ENCODE results near the gene BCAN. TPM values are rescaled to one million over a fixed set of nuclear protein-coding genes. Genes with fewer than 3 reads are reported as not detected.

The BCAN gene
- total RNA-seq, 1 experiment from 2014 or later = 1.2 TPM

DNA sequence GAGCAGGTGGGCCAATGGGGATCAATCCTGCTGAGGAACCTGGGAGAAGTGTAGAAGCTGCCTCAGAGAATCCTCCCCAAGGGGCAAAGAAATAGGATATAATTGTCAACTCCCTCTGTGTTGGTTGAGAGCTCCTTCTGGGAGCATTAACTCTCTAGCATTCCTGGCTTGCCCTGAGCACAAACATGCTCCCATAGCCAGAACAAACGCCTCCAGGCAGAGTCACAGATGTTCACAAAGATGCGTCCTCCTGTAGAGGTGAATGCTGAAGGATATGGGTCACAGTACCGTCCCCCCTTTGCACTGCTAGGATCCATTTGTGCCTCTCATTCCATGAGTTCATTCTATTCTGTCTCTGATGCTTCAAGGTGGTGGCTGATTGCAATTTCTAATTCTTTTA is 9.6 kb upstream of the BCAN start:
- H4K8ac ChIP-seq (replicated peaks; ENCODE audit: insufficient read length, low read depth, low read length) = no peak overlapping the region
- Mint-ChIP-seq H3K9me3 (no peaks in the 10 kb centered on the region; a peak in 1 of 5 replicates), H3K27ac (no peak overlapping the region), H3K36me3 (ENCODE audit: insufficient read depth in 1 of 3, low read depth in 3 of 3) (no peaks in the 10 kb centered on the region), H3K4me3 (no peak overlapping the region), H3K27me3 (ENCODE audit: low read depth) (peaks cover 87% of the 10 kb centered on the region), H3K4me1 (peaks cover 0 to 13% of the 10 kb centered on the region in 2 experiments; a peak in 2 of 4 replicates)
- H2BK15ac ChIP-seq (ENCODE audit: low read depth, low read length) = no peak overlapping the region
- no peak overlapping the region for H3K56ac ChIP-seq (ENCODE audit: insufficient read length, low read depth, low read length)
- WGBS (ENCODE audit: extremely low coverage, insufficient read length, low lambda C conversion rate) = no CpG with 5 or more reads among the region's 3 CpGs
- H4K5ac ChIP-seq (ENCODE audit: insufficient read length, low read depth, low read length) = no peak overlapping the region
- H3K18ac ChIP-seq (ENCODE audit: insufficient read length, low read depth, low read length) = no peak overlapping the region
- no peak overlapping the region for H3K23ac ChIP-seq (ENCODE audit: insufficient read length, low read depth, low read length)
- no peak overlapping the region for H2AFZ ChIP-seq (ENCODE audit: low read length)
- H2AK5ac ChIP-seq (ENCODE audit: insufficient read length, low read length) = no peak overlapping the region
- no peak overlapping the region for H3K14ac ChIP-seq (ENCODE audit: insufficient read depth, low read length)
- no peak for DNase-seq
- TF ChIP-seq, protein P1, sequence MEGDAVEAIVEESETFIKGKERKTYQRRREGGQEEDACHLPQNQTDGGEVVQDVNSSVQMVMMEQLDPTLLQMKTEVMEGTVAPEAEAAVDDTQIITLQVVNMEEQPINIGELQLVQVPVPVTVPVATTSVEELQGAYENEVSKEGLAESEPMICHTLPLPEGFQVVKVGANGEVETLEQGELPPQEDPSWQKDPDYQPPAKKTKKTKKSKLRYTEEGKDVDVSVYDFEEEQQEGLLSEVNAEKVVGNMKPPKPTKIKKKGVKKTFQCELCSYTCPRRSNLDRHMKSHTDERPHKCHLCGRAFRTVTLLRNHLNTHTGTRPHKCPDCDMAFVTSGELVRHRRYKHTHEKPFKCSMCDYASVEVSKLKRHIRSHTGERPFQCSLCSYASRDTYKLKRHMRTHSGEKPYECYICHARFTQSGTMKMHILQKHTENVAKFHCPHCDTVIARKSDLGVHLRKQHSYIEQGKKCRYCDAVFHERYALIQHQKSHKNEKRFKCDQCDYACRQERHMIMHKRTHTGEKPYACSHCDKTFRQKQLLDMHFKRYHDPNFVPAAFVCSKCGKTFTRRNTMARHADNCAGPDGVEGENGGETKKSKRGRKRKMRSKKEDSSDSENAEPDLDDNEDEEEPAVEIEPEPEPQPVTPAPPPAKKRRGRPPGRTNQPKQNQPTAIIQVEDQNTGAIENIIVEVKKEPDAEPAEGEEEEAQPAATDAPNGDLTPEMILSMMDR (conservative IDR thresholded peaks at IDR 0.05) = no peak
- H3T11ph ChIP-seq (ENCODE audit: low read length) = no peak overlapping the region
- H3K79me2 ChIP-seq (ENCODE audit: insufficient read depth, low read length) = no peaks in the 10 kb centered on the region
- no peak overlapping the region for H2BK120ac ChIP-seq (ENCODE audit: low read depth, low read length, poor library complexity, severe bottlenecking)
- no peaks in the 10 kb centered on the region for H4K20me1 ChIP-seq (ENCODE audit: control insufficient read depth, insufficient read depth, insufficient read length)
- no peak overlapping the region for H2BK12ac ChIP-seq (ENCODE audit: insufficient read length, low read depth, low read length)
- H4K91ac ChIP-seq (ENCODE audit: insufficient read length, low read depth, low read length) = no peak overlapping the region
- H3K27ac ChIP-seq (ENCODE audit: insufficient read length, low read depth, low read length) = no peak overlapping the region
- no peaks in the 10 kb centered on the region for H3K27me3 ChIP-seq (ENCODE audit: insufficient read depth, low read length)
- H3K9ac ChIP-seq (ENCODE audit: extremely low read depth, insufficient read length, low read length) = no peak overlapping the region
- no peaks in the 10 kb centered on the region for H3K23me2 ChIP-seq (ENCODE audit: insufficient read length, low read depth, low read length, poor library complexity, severe bottlenecking)
- no peaks in the 10 kb centered on the region for H3K9me3 ChIP-seq (ENCODE audit: control insufficient read depth, low read depth, low read length)
- H3K79me1 ChIP-seq (ENCODE audit: insufficient read depth, low read depth, low read length, poor library complexity, severe bottlenecking) = no peaks in the 10 kb centered on the region
- H3K4me1 ChIP-seq (ENCODE audit: insufficient read depth, low read length) = no peaks in the 10 kb centered on the region
- H3K4me2 ChIP-seq (ENCODE audit: insufficient read depth, insufficient read length, low read length) = no peak overlapping the region
- no peak overlapping the region for H2BK5ac ChIP-seq (ENCODE audit: insufficient read length, low read length)
- H3K4ac ChIP-seq (ENCODE audit: low read depth, low read length) = no peak overlapping the region
- no peak overlapping the region for H2BK20ac ChIP-seq (ENCODE audit: low read depth, low read length, poor library complexity, severe bottlenecking)
